NB4 (cell line): Measurements from ENCODE around the gene INPP5D.

Source experiments
- MAX ChIP-seq: IDR thresholded peaks from 2 replicates; pipeline ENCODE4 v1.6.1; 2011; ENCODE audit warnings: low read depth, low read length
- MYC ChIP-seq: IDR thresholded peaks from 2 replicates; pipeline ENCODE4 v1.6.1; 2011; ENCODE audit warnings: low read depth, low read length

GRCh38 chr2:233062451-233062850 is 2.3 kb downstream of the INPP5D start:
- no peak for TF ChIP-seq MYC
- TF ChIP-seq MAX, result no peak
